ENCODE data around the gene CYTH3.

The CYTH3 gene

DNA sequence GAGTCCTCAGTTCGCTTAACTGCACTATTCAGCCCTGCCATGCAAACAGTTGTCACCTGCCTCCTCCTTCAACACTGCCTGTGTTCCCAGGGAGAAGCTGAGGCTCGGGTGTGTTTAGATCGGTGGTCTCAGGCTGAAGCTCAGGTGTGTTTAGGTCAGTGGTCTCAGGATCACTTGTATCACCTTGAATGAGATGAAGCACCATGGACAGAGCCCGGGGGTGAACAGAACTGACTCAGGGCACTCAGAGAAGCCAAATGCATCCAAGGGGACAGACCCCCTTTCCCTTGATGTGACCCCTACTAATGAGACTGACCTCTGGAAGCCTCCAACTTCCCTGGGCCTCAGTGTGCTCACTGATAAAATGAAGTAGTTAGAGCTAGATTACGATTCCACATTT, 84.0 kb downstream of the CYTH3 start:
- no peak for DNase-seq

DNA sequence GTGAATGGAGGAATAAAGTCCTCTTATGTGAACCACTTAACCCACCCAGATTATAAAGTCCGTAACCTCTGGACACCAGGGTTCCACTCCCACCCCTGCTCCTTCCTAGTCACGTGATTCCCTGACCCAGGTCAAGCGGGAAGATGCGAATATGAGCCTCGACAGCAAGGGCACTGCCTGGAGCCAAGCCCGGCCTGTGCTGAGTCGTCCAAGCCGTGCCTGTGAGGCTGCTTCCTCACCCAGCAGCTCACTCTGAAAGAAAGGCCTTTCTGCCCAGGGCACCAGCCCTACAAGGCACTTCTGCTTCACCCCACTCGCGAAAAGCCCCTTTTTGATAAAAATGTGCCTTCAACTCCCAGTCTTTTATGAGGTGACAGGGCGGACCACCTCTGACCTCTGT, 85.8 kb downstream of the CYTH3 start:
- DNase-seq: no peak

DNA sequence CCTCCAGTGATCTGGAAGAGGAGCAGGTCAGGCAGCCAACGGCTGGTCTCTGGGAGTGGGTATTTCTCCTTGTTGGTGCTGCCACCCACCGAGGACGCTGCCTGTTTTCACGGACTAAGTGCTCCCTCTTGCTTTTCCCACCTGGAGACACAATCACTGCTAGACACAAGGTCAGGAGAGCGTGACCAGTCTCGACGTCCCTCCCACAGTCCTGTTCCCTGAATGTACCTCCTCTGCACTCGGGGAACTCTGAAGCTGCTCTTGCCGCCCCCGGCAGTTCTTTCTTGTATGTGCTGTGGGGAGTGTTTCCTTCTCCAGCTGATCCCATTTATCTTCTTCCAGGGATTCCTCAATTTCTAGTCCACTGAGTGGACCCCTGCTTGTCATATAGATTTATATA, 89.4 kb downstream of the CYTH3 start:
- DNase-seq: no peak

DNA sequence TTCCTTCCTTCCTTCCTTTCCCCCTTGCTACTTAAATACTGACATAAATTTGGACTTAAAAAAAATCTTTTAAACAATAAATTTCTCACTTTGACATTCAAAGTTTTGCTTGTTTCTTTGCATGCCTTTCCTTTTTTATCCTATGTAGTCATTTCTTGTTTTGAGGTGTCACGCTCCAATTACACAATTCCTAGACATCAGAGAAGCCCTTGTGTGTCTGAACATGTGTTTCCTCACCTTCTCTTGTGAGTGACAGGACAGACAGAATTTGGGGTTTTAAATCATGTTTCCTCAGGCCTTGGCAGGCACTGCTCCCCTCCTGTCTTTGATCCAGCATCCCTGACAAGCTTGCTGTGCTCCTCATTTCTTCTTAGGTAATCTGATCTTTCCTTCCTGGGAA, 91.3 kb downstream of the CYTH3 start:
- no peak for DNase-seq

DNA sequence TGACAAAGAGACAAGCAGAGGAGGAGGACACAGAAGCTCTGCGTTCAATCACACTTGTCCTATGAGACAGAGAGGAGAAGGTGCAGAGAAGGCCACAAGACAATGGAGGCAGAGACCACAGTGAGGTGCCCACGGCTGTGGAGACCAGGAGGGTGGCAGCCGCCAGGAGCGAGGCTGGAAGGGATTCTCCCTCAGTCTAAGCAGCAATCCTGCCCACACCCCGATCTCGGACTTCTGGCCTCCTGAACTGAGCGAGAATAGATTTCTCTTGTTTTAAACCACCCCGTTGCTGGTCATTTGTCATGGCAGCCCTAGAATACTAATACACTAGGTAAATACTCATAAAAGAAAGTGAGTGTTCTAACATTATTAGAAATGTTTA, 92.1 kb downstream of the CYTH3 start:
- DNase-seq: no peak

DNA sequence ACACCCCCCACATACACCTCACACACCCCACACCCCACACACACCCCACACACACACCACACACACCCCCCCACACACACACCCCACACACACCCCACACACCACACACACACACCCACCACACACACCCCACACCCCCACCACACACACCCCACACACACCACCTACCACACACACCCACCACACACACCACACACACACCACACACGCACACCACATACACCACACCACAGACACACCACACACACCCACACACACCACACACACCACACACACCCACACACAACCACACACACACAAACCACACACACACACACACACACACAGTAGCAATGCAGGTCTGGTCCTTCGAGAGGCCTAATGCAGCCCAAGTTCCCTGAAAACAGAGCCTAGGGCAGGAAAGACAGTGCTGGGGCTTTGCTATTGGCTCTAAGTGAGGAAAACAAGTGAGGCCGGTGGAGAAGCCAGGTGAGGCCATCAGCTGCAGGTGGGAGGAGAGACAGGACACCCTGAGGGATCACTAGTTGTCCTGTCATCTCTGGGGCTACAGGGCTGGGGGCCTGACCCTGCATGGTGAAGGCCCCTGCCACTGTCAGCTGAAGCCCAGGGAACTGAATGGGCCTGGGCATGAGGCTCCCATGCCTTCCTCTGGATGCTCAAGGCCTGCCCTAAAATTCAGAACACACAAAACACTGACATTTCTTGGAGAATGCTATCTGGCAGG, 92.6 kb downstream of the CYTH3 start:
- no peak for DNase-seq

DNA sequence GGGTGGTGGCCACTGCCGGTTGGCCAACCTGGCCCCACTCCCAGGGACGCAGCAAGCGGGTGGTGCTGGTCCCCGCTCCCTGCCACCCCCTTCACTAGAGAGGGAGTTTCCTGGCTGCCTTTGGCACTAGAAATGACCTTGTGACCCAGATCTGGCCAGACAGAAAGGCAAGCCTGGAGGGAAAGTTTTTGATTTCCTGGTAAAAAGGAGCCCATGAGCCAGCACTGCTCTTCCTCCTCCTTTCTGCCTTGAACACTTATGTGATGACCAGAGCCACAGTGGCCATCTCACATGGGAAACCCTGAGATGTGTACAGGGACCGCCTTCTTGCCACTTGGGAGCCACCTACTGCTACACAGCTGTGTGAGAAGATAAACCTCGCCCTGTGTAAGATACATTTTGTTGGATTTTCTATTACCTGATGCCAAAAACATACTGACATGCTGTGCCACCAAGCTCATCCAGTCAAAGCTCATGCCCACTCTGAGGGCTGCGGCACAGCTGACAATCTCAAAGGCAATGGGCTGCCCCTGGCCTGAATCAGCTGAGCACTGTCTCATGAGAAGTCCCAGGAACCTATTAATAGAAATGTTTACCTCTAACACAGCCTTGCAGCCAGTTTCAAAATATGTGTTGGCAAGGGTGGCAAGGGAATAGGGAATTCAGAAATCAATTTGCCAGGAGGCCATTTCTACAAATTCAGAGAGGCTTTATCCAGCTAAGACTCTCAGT, 94.0 kb downstream of the CYTH3 start:
- DNase-seq: no peak

DNA sequence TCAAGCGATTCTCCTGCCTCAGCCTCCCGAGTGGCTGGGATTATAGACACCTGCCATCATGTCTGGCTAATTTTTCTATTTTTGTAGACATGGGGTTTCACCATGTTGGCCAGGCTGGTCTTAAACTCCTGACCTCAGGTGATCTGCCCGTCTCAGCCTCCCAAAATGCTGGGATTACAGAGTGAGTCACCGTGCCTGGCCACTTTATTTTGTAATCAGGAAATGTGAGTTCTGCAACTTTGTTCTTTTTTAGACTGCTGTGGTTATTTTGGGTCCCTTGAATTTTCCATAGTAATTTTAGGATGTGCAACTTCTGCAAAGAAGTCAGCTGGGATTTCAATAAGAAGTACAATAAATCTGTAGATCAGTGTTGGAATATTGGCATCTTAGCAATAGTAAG, 96.8 kb downstream of the CYTH3 start:
- DNase-seq: peak; percentile 59

DNA sequence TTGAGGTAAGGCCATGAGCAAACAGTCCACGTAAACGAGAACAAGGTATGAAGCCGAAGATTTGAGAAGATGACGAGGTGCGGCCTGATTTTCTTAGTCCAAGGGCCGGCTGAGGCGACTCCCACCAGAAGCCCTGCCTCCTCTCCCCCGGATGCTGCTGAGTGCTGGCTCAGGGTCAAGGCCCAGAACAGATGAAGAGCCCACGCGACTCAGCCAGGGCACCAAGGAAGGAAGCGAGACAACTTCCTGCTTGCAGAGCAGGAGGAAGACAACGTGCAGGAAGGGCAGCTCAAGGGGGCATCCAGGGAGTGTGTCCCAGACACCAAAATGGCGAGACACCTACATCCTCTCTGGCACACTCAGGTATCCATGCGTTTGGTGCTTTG, 99.5 kb downstream of the CYTH3 start:
- DNase-seq: peak; percentile 15

DNA sequence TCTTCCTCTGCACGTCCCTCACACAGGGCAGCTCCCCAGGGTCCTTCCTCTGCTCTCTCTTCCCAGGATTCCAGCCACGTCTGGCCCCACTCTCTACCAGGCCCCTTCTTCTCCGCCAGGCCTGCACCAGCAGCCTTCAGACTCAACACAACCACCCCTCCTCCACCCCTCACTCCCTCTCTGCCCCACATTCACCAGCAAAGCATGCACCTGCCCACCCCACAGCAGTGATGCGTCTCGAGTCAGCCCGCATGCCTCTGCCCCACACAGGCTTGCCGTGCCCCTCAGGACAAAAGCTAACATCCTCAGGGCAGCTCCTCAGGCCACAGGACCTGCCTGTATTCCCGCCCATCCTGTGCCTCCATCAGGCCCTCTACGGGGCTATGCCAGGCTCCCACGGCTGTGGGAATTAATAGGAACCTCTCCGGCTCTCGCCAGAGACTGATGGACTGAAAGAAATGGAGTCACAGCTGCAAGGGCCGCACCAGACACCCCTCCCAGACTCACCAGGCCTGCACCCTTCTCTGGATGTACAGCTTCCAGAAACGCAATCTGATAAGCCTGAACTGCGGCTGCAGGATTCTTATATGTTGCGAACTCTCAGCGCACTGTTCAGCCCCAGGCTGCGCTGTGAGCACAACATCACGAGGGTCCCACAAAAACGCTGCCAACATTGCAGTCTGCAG, 100.1 kb downstream of the CYTH3 start:
- DNase-seq: peak; percentile 58

DNA sequence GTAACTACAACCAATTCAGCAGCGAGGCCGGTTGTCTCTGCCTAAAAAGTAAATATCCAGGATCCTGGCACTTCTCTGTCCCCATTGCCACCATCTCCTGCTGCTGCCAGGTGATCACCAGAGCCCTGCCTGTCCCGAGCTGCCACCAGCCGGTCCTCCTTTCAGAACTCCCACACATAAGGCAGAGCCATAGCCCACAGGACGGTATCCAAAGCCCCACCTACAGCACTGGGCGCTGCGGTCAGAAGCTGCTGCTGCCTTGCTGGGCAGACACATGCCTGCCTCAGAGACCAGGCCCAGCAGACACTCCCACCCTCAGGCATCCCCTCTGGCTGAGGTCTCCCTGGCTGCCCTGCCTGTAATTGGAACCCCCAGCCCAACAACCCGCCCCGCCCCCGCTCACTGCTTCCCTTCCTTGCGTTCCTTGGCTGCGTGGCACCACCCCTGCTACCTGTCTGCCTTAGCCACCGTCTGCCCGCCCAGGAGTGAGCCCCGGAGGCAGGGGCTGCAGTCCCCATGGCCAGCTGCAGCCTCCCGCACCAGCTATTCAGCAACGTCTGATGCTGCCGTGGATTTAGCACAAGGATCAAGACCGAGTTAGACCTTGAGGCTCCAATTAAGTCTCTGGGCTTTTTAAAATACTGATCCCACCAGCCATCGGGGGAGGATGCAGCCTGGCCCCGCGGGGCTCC, 100.7 kb downstream of the CYTH3 start:
- DNase-seq: no peak

DNA sequence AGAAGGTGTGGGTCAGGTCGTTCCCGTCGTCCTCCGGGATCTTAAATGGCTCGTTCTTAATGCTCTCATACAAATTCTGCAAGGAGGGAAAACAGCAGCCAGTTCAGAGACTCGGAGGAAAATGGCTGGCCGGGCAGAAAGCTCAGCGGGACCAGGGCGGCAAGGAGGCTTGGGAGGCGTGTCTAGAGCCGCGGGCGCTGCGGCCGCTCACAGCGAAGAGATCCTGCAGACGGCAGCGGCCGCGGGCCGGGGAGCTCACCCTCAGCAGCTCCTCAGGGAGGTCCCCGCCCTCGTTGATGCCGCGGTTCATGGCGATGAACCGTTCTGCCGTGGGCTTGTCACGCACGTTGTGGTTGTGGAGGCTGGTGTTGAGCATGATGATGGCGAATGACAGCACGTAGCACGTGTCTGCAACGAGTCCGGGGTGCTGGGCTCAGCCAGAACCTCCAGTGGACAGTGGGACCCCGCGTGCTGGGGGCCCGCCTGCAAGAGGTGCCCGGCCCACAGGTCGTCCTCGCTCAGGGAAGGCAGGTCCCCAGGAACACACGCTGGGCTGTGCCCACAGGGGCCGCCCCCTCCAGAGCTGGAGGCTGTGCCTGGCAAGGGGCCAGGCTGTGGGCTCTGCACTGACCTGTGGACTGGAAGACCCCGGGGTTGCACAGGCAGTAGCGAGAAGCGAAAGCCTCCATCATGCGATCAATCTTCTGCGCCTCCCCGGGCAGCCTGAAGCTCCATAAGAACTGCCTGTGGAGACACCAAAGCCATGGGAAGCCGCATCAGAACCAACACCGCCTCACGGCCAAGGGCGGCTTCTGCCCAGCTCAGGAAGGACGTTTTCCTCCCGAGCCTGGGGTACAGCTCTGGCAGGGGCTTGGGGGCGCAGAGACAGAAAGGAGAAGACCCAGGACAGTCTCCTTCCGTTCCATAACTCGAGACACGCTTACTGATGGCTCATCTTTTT, 101.6 kb downstream of the CYTH3 start:
- DNase-seq: no peak

DNA sequence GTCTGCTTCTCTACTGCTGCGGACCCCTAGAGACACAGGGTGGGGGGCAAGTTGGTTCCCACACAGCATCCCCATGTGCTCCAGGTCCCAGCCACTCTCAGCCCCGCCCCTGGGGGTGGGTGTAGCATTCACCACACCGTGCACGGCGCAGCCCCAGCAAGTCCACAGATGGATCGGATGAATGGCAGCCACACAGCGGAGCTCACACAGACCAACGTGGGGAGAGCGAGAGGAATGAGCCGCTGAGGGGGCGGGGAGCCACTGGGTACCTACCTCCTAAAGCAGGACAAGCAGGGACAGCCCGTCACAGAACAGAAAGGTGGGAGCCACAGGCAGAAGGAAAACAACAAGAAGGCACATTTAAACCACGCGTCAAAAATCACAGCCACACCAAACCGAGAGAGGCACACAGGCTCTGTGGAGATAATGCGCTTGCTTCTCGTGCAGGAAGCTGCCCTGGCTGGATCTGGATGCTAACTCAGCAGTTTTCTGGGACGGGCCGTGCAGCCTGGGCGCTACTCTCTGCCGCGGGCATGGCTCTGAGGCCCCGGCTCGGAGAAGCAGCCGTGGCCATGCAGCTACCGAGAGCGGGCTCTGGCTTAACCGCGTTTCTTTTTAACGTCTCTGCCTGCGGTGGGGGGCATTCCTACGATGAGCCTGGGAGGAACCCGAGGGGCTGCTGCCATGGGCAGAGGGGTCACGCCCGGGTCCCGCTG, 102.5 kb downstream of the CYTH3 start:
- no peak for DNase-seq

DNA sequence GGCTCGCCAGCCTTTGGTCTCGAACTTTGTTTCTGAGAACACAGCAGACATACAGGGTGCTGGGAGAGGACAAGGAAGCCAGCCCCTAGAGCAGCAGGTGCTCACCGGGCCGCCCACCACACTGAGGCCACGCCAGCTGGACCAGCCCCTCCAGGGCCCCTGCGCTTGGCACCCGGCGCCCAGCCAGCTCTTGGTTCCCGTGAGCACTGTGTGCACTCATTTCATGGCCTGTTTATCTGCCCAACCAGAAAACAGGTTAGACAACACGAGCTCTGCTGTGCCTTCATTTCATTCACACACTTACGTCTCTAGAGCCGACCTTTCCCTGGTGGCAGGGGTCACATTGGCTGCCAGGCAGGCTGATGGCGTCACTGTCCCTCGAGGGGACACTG, 104.0 kb downstream of the CYTH3 start:
- no peak for DNase-seq

DNA sequence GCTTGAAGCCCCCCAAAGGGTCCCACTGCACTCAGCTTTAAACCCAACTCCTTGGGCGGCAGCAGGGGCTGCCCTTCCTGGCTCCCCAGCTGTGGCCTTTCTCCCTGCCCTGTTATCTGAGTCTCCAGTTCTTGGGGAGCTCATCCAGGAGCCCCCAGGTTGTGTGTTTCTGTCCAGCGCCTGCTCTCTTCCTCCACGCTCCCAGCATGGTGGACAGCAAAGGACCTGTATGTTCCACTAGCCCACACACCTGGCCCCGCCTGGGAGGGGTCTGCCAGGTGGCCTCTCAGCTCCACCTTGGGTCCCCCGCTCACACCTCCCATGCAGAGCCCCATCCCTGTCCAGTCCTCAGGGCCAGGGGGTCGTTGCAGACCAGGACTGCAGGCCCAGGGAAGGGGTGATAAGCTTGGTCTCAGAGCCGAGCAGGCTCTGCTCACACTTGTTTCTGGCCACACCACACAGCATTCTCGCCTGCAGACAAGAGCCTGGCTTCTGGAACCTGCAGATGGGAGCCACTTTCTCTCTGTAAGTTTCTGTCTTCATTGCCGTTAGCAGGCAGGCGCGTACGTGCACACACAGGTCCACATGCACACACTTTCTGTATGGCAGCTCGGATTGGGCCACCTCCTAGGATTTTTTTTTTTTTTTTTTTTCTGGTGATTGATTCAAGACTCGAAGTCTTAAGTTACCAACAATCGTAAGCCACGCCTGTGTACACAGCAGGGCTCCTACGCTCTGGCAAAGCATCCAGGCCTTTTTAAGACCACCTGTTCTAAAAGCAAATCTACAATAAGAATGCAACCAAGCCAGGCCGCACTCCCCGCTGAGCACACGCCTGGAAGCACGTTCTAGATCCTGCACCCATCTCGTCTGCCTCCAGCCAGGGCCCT, 104.6 kb downstream of the CYTH3 start:
- DNase-seq: no peak

DNA sequence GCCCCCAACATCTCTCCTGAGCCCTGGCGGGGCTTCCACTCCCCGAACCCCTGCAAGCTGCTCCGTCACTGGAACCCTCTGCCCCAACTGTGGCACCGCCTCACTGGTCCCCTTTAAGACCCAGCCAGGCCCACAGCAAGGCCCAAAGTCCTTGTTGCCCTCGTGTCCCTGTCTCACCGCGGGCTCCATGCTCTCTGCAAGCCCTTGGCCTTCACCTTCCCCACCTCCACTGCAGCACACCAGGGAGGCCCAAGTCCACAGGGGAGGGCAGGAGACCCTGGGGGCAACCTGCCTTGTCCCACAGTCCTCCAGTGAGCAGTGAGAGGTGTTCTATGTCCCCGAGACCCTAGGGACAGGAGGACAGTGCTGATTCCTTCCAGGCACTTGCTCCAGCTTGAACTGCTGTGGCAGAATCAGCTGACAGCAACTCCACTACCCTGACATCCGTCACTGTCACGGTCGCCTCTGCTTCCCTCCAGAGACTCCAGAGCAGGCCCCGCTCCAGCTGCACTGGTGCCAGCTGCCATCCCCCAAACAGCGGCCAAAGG, 105.3 kb downstream of the CYTH3 start:
- DNase-seq: no peak

DNA sequence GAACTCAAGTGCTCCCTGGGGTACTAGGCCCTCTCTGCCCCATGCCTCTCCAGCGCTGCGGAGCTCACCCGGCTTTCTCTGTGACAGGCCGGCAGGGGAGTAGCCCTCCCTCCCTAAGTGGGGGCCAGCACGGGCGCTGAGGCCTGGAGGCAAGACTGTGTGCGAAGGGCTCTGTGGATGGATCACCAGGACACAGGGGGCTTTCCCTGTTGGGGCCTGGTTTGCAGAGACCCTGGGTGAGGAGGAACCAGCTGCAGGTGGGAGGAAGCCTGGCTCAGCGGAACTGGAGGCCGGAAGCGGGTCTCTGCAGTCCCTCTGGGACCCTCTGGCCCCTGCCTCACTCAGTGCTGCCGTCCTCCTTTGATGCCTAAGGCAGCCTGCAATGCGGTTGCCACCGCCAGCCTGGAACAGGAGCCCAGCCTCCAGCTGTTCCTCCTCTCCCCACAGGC, 106.0 kb downstream of the CYTH3 start:
- no peak for DNase-seq

DNA sequence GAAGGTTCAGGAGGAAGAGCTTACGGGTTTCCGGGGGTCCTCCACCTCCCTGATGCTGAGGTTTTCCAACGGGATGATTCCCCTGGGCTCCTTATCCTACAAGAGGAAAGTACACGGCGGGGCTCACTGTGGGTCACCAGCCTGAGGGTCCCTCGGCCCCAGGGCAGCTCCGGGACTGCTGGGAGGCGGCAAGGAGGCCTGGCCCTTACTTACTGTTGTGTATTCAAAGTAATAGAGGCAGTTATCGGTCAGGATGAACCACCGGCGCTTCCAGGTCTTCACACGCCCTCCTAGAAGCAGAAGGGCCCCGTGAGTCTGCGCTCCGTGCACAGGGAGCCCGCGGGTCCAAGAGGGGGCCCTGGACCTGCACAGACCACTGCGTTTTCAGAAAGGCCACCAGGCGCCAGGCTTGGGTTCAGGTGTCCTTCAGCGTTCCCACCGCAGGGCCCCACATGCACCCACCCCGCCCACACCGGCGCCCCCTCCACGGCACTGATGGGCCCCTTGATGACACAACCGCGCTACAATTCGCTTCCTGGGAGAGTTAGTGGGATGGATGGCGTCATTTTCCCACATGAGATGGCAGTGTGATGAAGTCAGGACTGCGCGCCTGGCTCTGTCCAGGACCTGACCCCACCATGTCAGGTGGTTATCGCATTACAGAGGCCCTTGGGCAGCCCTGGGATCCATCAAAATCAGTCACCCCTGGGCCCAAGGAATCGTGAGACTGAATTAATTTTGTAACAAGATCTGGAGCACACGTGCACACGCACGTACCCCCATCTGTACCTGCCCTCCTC, 106.7 kb downstream of the CYTH3 start:
- DNase-seq: peak; percentile 30

DNA sequence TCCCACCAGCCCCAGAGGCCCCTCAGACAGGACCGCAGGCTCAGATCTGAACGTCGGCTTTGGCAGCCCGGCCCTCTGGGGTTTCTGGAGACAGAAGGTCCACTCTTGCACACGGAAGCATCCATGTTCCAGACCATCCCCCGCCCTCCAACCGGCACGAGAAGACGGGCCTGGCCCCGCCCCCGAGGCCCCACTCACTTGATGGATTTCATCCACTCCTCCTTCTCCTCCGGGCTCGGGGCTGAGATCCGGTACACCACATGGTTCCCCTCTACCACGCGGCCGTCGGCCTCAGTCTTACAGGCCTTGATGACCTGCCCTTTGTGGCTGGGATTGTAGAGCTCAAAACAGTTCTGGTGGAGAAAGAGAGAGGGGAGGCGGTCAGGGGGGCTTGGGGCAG, 107.3 kb downstream of the CYTH3 start:
- no peak for DNase-seq
